ENCODE measurements around the gene TTC13. TPM values are rescaled to one million over a fixed set of nuclear protein-coding genes. Genes with fewer than 3 reads are reported as not detected.

Gene TTC13
- total RNA-seq, 1 experiment from 2014 or later: 20.2 TPM

GRCh38 chr1:230979389-230979716 is 692 bp upstream of the TTC13 start:
- H3K9me2 ChIP-seq (replicated peaks; ENCODE audit: low read length): no peaks in the 10 kb centered on the region
- H2AFZ ChIP-seq (ENCODE audit: low read length): peak overlapping the region; percentile 84
- peak overlapping the region; percentile 93 for H3K4me2 ChIP-seq (ENCODE audit: low read length)
- peaks cover 77% of the 10 kb centered on the region for H3K79me2 ChIP-seq (ENCODE audit: low read length)
- no peaks in the 10 kb centered on the region for H3K27me3 ChIP-seq (ENCODE audit: low read length)
- intact Hi-C loops (cut with micrococcal nuclease): loop anchor here (1.0 to 10.0 kb wide), 5 partner anchors 113 to 355 kb away; partner anchors contain the start of genes COG2, EXOC8 and SPRTN
- no peaks in the 10 kb centered on the region; the same call in 1 of the 2 replicates for H4K20me1 ChIP-seq (ENCODE audit: low read length)
- ATAC-seq: no peak
- ChIA-PET POLR2A (ENCODE audit: unreplicated experiment) (interaction anchor here (0.5 to 0.6 kb wide), 2 partner anchors 32 to 84 kb away, joined by 3 to 5 read pairs; no protein-coding TSS in a partner anchor), CTCF (interaction anchor here (1.2 kb wide), 1 partner anchor 182 kb away, joined by 3 read pairs; no protein-coding TSS in a partner anchor)
- peaks cover 17% of the 10 kb centered on the region for H3K4me1 ChIP-seq (ENCODE audit: insufficient read depth, low read length)
- no peak overlapping the region for H3K27ac ChIP-seq (ENCODE audit: low read length)
- peak overlapping the region; percentile 91 for H3K4me3 ChIP-seq (ENCODE audit: low read length)
- H3K9ac ChIP-seq (ENCODE audit: low read length): peak overlapping the region; percentile 88
- TF ChIP-seq EZH2phosphoT487 (IDR thresholded peaks at IDR 0.05; ENCODE audit: borderline replicate concordance, low read length) (no peak), CTCF (conservative IDR thresholded peaks at IDR 0.05; ENCODE audit: low read depth, low read length) (no peak), EZH2 (IDR thresholded peaks at IDR 0.05; ENCODE audit: low read length, unreplicated experiment) (no peak)
- no peaks in the 10 kb centered on the region for H3F3A ChIP-seq (ENCODE audit: low read length, unreplicated experiment)
- no peaks in the 10 kb centered on the region for H3K9me3 ChIP-seq (ENCODE audit: low read length)
- DNase-seq: no peak
- H3K36me3 ChIP-seq (ENCODE audit: low read depth, low read length): peaks cover 22% of the 10 kb centered on the region
- TSS peak; percentile 71 for BruUV-seq (replicated peaks)

GRCh38 chr1:230977761-230978490 is 735 bp downstream of the TTC13 start:
- DNase-seq: peak; percentile 57
- H3F3A ChIP-seq (ENCODE audit: low read length, unreplicated experiment): no peaks in the 10 kb centered on the region
- peaks cover 22% of the 10 kb centered on the region for H3K36me3 ChIP-seq (ENCODE audit: low read depth, low read length)
- no peaks in the 10 kb centered on the region for H3K27me3 ChIP-seq (ENCODE audit: low read length)
- CTCF ChIA-PET: interaction anchor here (1.2 kb wide), 1 partner anchor 180 kb away, joined by 3 read pairs; no protein-coding TSS in a partner anchor
- ATAC-seq: peak; percentile 18
- TF ChIP-seq EZH2 (IDR thresholded peaks at IDR 0.05; ENCODE audit: low read length, unreplicated experiment): no peak
- TF ChIP-seq CTCF (conservative IDR thresholded peaks at IDR 0.05; ENCODE audit: low read depth, low read length): no peak
- TF ChIP-seq EZH2phosphoT487 (IDR thresholded peaks at IDR 0.05; ENCODE audit: borderline replicate concordance, low read length): no peak
- H3K4me3 ChIP-seq (ENCODE audit: low read length): peak overlapping the region; percentile 91
- H4K20me1 ChIP-seq (ENCODE audit: low read length): no peaks in the 10 kb centered on the region; the same call in 1 of the 2 replicates
- no TSS peak for BruUV-seq (replicated peaks)
- no peak overlapping the region for H3K27ac ChIP-seq (ENCODE audit: low read length)
- peaks cover 73% of the 10 kb centered on the region for H3K79me2 ChIP-seq (ENCODE audit: low read length)
- intact Hi-C loops (cut with micrococcal nuclease): loop anchor here (2.0 to 10.0 kb wide), 3 partner anchors 111 to 357 kb away; partner anchors contain the start of genes COG2, EXOC8 and SPRTN
- POLR2A ChIA-PET (ENCODE audit: unreplicated experiment): no interaction called here
- H3K9me3 ChIP-seq (ENCODE audit: low read length): no peaks in the 10 kb centered on the region
- peak overlapping the region; percentile 74 for H2AFZ ChIP-seq (ENCODE audit: low read length)
- H3K4me1 ChIP-seq (ENCODE audit: insufficient read depth, low read length): peaks cover 24% of the 10 kb centered on the region
- peak overlapping the region; percentile 95 for H3K4me2 ChIP-seq (ENCODE audit: low read length)
- peak overlapping the region; percentile 73 for H3K9ac ChIP-seq (ENCODE audit: low read length)
- no peaks in the 10 kb centered on the region for H3K9me2 ChIP-seq (replicated peaks; ENCODE audit: low read length)
